Effector memory CD4-positive, alpha-beta T cell (primary cell): ENCODE data around the gene TRAPPC14.
"Not testable (repeated sequence)": the region's sequence is repeated elsewhere in the genome, so short reads cannot be mapped to it uniquely, and the experiment has no call there.

Experiments used
- DNase-seq, 3 donors: peaks; one replicate each; pipeline ENCODE4 v3.0.0-alpha.2; 2020
- H3K27ac ChIP-seq: 2 replicates; pipeline ENCODE4 v1.7.0; 2013; ENCODE audit warnings: mild to moderate bottlenecking, low read length, moderate library complexity; ENCODE audit not compliant: insufficient read depth, poor library complexity, severe bottlenecking
- H3K27me3 ChIP-seq: replicated peaks from 2 replicates; pipeline ENCODE4 v1.7.0; 2013; ENCODE audit warnings: mild to moderate bottlenecking, low read length; ENCODE audit not compliant: insufficient read depth, control insufficient read depth, poor library complexity, severe bottlenecking
- H3K36me3 ChIP-seq: 2 replicates; pipeline ENCODE4 v1.7.0; 2013; ENCODE audit warnings: mild to moderate bottlenecking, low read length, moderate library complexity; ENCODE audit not compliant: control insufficient read depth, insufficient read depth
- H3K4me1 ChIP-seq: 2 replicates; pipeline ENCODE4 v1.7.0; 2013; ENCODE audit warnings: low read length, mild to moderate bottlenecking; ENCODE audit not compliant: control insufficient read depth, insufficient read depth, poor library complexity, severe bottlenecking
- H3K4me3 ChIP-seq: 2 replicates; pipeline ENCODE4 v1.7.0; 2013; ENCODE audit warnings: low read length, low read depth, mild to moderate bottlenecking; ENCODE audit not compliant: insufficient read depth, poor library complexity, severe bottlenecking
- H3K9me3 ChIP-seq: 2 replicates; pipeline ENCODE4 v1.7.0; 2013; ENCODE audit warnings: mild to moderate bottlenecking, low read length, moderate library complexity; ENCODE audit not compliant: control insufficient read depth

The TRAPPC14 gene

DNA sequence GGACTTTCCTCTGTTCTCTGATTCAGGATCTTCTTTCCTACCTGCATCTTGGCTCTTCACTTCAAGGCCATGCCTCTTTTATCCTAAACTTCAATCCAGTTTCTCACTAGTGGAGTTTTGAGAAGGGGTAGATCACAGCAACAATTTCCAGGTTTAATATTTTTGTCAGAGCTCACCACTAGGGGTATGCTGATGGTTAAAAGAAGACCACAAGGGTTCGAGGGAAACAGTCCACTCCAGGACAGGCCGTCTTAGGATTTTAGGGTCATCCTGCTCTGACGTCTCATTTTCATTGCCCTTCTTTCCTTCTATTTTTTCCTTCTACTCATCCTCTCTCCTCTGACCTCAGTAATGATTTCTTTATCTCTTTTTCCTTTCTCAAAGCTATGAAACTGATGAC lies 30.5 kb upstream of the TRAPPC14 start:
- no peak for DNase-seq
- no peaks in the 10 kb centered on the region for H3K9me3 ChIP-seq
- H3K4me3 ChIP-seq, result no peak overlapping the region
- no peaks in the 10 kb centered on the region for H3K4me1 ChIP-seq
- no peaks in the 10 kb centered on the region for H3K27me3 ChIP-seq
- H3K27ac ChIP-seq, result no peak overlapping the region
- H3K36me3 ChIP-seq, result no peaks in the 10 kb centered on the region

DNA sequence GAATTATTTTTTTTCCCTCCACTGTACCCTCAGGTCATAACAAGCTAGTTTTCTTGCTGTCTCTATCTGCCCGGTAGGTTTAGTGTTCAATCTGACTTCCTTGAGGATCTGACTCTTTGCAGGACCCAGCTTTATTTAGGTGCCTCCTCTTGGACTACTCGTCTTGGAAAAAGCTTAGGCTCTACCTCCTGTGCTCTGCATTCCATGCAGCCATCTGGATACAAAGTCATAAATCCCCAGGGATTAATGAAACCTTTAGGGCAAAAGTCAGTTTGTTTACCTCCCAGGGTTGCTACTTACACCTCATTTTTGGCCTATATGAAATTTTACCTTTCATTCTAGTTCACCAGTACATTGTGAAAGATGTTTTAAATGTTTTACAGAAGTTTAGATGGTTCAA lies 27.2 kb upstream of the TRAPPC14 start:
- H3K27me3 ChIP-seq, result no peaks in the 10 kb centered on the region
- no peak for DNase-seq
- no peak overlapping the region for H3K27ac ChIP-seq
- H3K4me3 ChIP-seq, result no peak overlapping the region
- H3K36me3 ChIP-seq, result no peaks in the 10 kb centered on the region
- peaks cover 3% of the 10 kb centered on the region for H3K4me1 ChIP-seq
- no peaks in the 10 kb centered on the region for H3K9me3 ChIP-seq

DNA sequence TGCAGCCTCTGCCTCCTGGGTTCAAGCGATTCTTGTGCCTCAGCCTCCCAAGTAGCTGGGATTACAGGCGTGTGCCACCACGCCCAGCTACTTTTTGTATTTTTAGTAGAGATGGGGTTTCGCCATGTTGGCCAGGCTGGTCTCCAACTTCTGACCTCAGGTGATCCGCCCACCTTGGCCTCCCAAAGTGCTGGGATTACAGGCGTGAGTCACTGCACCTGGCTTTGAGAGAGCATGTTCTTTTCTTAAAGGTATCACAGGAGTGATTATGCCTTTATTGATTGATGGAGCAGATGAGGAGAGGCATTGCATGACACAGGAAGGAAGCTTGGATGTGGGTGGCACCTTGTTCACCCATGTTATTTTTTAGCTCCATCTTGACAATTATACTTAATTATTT lies 24.6 kb upstream of the TRAPPC14 start:
- H3K9me3 ChIP-seq, H3K36me3 ChIP-seq, H3K4me1 ChIP-seq, H3K4me3 ChIP-seq, H3K27ac ChIP-seq, DNase-seq, H3K27me3 ChIP-seq: not testable (repeated sequence)

DNA sequence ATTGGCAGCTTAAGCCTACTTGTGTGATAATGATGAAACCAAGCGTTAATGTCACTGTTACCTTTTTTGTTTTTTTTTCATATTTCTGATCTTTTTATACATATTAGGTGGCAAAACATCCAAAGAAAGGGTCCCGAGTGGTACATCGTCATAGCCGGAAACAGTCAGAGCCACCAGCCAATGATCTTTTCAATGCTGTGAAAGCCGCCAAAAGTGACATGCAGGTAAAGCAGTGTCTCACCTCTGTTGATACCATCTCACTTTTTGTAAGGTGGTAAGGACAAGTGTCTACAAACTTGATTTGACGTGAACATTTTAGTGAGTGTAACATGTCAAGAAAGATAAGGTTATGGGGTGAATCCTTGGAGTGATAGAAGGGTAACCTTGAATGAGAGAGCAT lies 24.1 kb upstream of the TRAPPC14 start:
- not testable (repeated sequence) for H3K36me3 ChIP-seq, DNase-seq, H3K4me3 ChIP-seq, H3K27ac ChIP-seq, H3K4me1 ChIP-seq, H3K27me3 ChIP-seq, H3K9me3 ChIP-seq

DNA sequence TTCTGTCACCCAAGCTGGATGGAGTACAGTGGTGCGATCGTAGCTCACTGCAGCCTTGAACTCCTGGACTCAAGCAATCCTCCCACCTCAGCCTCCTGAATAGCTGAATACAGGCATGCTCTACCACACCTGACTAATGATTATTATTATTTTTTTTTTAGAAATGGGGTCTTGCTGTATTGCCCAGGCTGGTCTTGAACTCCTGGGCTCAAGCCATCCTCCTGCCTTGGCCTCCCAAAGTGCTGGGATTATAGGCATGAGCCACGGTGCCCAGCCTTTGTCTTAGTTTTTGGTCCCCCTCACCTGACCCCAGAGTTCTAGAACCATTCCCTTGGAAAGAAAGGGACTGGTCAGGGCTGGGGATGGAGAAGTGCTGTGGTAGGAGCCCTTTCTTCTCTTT lies 21.6 kb upstream of the TRAPPC14 start:
- not testable (repeated sequence) for H3K36me3 ChIP-seq, DNase-seq, H3K27me3 ChIP-seq, H3K27ac ChIP-seq, H3K9me3 ChIP-seq, H3K4me3 ChIP-seq
- H3K4me1 ChIP-seq, result peaks cover 15% of the 10 kb centered on the region

DNA sequence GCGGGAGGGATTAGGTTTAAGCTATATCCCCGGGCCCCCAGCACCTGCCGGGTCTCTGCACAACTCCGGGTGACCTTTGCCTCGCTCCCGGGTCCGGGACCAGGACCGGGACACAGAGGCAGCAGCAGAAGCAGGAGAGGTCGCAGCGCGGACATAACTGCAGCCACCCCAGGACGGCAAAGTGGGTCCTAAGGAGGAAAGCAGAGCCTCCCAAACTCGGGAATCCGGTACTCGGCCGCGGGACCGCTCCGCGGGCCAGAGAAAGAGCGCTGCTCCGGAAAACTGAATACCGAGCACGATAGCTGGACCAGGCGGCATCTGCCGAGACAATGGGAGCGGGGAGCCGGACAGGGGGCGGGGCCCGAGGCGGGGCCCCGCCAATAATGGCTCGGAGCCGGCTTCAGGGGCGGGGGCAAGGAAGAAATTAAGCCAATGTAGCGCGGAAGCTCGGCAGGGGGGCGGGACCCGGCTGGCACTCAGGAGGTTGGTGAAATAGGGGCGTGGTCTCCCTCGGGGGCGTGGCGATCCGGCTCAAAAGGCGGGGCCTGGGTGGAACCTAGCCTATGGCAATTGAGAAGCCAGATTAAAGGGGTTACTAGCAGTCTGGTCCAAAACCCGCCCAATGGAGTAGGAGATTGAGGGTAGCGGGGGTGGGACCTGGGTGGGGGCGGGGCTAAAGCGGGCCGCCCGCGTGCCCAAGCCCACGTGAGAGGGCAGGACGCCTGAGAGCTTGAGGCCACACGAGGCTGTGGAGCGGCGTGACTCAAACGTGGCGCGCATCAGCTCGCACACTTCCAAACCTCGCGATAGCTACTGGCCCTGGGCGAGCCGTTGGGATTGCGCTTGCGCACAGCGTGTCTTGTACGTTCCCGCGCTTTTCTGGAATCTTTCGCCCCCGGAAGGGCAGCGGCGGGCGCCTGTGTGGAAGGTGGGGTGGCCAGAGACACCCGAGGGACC lies 18.8 kb upstream of the TRAPPC14 start, which contains the start of the genes GPC2 and STAG3:
Gene GPC2 (minus strand): TSS at position 337 of the 957 bp plus-strand sequence. CDS start 182 bp downstream, at position 155.
Gene STAG3 (plus strand): TSS at position 874 of the 957 bp plus-strand sequence. CDS start 2,639 bp downstream, outside the sequence.
- H3K27me3 ChIP-seq, result no peaks in the 10 kb centered on the region
- H3K4me1 ChIP-seq, result peaks cover 15% of the 10 kb centered on the region
- no peaks in the 10 kb centered on the region for H3K9me3 ChIP-seq
- H3K27ac ChIP-seq, result peak within 1 kb of the TSS; percentile 2
- peak; percentile 96 to 97 (median 97) for DNase-seq
- H3K4me3 ChIP-seq, result peak within 1 kb of the TSS; percentile 66
- H3K36me3 ChIP-seq, result no peaks in the 10 kb centered on the region

DNA sequence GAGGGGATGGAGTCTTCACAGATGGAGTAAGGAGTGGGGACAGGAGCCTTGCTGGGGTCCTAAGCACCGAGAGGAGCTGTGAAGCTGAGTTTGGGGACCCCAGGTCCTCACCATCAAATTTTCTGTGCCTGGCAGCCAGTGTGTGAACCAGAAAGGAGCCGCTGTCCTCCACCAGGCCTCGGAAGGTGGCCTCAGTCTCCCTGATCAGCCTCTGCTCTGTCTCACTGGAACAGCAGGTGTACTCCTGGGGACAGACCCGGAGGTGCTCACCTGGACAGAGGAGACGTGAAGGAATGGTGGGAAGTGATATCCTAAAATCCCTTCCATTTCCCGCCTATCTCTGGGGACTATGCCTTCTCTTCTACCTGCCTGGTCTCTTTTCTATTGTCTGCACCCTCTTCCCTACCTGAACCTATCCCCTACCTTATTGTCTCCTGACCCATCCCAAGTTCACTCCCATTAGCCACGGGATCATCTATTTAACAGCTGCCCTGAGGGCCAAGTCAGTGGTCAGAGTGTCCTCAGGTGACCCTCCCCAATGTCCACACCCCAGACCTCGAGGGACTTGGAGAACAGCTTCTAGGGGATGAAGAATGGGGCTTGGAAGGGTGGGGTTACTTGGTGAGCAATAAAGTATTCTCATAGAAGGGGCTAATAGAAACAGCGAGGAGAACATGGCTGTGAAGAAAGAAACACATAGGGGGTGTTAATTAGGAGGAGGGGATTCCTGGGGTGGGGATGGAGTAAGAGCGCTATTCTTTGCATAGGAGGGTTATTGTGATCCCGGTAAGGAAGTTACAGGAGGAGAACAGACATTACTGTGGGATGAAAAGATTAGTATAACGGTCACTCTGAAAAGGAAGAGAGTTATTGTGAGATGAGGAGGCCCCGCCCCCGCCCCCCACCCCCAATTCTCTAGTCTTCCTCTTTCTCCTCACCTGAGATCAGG lies 17.8 kb upstream of the TRAPPC14 start:
- Histone ChIP-seq H3K9me3 (no peaks in the 10 kb centered on the region), H3K27me3 (no peaks in the 10 kb centered on the region), H3K27ac (peak overlapping the region; percentile 2), H3K4me3 (peak overlapping the region; percentile 66), H3K4me1 (peaks cover 15% of the 10 kb centered on the region), H3K36me3 (no peaks in the 10 kb centered on the region)
- DNase-seq, result no peak

DNA sequence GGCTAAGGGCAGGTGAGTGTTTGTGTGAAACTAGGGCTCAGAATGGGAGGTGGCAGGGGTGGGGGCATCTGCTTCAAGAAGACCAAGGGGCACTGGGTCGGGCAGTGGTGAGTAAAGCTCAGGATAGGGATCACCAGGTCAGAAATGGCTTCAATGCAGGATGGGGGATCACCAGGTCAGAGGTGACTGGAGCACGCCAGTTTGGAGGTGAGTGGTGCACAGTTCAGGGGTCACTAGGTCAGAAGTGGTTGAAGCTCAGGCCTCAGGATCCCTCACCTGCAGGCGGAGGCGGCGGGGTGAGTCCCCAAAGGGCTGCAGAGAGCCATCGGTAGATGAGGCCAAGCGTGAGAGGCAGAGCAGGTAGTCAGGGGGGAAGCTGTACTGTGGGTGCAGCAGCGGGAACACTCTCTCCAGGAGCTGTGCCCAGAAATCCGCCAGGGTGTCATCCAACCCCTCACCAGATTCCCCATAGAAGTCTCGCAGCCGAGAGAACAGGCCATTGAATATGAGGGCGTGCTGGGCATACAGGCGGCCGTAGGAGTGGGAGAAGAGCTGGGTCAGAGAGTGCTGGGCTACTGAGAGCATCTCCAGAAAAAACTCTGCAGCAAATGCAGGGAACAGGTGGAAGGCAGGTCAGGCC lies 16.9 kb upstream of the TRAPPC14 start:
- Histone ChIP-seq H3K27ac (no peak overlapping the region), H3K4me3 (no peak overlapping the region)
- DNase-seq, result no peak

DNA sequence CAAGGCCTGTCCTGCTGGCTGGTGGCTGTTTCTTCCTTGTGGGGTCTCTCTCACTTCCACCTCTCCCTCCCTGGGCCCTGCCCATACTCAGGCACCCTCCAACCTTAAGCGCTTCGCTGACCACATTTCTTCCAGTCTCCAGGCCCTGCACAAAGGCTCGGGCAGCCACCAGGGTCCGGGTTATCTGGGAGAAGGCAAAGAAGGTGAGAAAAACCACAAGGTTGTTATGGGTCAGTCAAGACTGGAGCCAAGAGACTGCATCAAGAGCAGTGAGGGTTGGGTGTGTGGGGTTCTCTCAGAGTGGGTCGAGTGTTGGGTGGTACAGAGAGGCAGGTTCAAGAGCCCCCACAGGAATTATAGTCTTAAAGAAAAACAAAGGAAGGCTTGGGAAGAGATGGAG lies 16.1 kb upstream of the TRAPPC14 start:
- Histone ChIP-seq H3K4me1 (peaks cover 16% of the 10 kb centered on the region), H3K4me3 (no peak overlapping the region), H3K27me3 (no peaks in the 10 kb centered on the region), H3K27ac (no peak overlapping the region), H3K36me3 (no peaks in the 10 kb centered on the region), H3K9me3 (no peaks in the 10 kb centered on the region)
- no peak for DNase-seq

More for the DNA sequence above, 16.9 kb upstream of the TRAPPC14 start:
- Histone ChIP-seq H3K9me3 (no peaks in the 10 kb centered on the region), H3K27me3 (no peaks in the 10 kb centered on the region), H3K4me1 (peaks cover 17% of the 10 kb centered on the region), H3K36me3 (no peaks in the 10 kb centered on the region)
